ENCODE measurements around the gene NKIRAS1.
A peak's percentile ranks its signal among the peaks of the same experiment; 100 is the strongest.

NKIRAS1 gene

GRCh38 chr3:23950293-23950692 is 33.5 kb upstream of the NKIRAS1 start:
- Histone ChIP-seq H4K20me1 (ENCODE audit: insufficient read depth, low read length) (no peaks in the 10 kb centered on the region), H3K9ac (ENCODE audit: low read length) (no peak overlapping the region; the same call in 1 of the 2 replicates), H2AFZ (ENCODE audit: low read depth, low read length) (peak overlapping the region; percentile 1; the same call in 1 of the 2 replicates), H3K9me3 (ENCODE audit: insufficient read depth, low read length) (no peaks in the 10 kb centered on the region), H3K4me3 (ENCODE audit: low read length) (peak overlapping the region; percentile 43), H3K4me2 (ENCODE audit: low read length) (peak overlapping the region; percentile 81), H3K36me3 (replicated peaks; ENCODE audit: low read depth, low read length) (no peaks in the 10 kb centered on the region), H3K4me1 (ENCODE audit: low read length) (peaks cover 48% of the 10 kb centered on the region), H3K79me2 (ENCODE audit: low read length) (peaks cover 24% of the 10 kb centered on the region), H3K27ac (ENCODE audit: low read length) (peak overlapping the region; percentile 1; the same call in 1 of the 2 replicates), H3K27me3 (ENCODE audit: low read depth, low read length) (no peaks in the 10 kb centered on the region)
- TF ChIP-seq CTCF (IDR thresholded peaks at IDR 0.05; ENCODE audit: low read depth, low read length) (no peak), EZH2phosphoT487 (IDR thresholded peaks at IDR 0.05; ENCODE audit: low read depth) (no peak)

GRCh38 chr3:23949784-23950183 is 33.0 kb upstream of the NKIRAS1 start:
- Histone ChIP-seq H3K27ac (ENCODE audit: low read length) (peak overlapping the region; percentile 1; the same call in 1 of the 2 replicates), H3K9me3 (ENCODE audit: insufficient read depth, low read length) (no peaks in the 10 kb centered on the region), H3K79me2 (ENCODE audit: low read length) (peaks cover 24% of the 10 kb centered on the region), H3K9ac (ENCODE audit: low read length) (no peak overlapping the region), H3K4me1 (ENCODE audit: low read length) (peaks cover 48% of the 10 kb centered on the region), H3K36me3 (replicated peaks; ENCODE audit: low read depth, low read length) (no peaks in the 10 kb centered on the region), H3K4me3 (ENCODE audit: low read length) (peak overlapping the region; percentile 43), H3K27me3 (ENCODE audit: low read depth, low read length) (no peaks in the 10 kb centered on the region), H3K4me2 (ENCODE audit: low read length) (peak overlapping the region; percentile 81), H2AFZ (ENCODE audit: low read depth, low read length) (peak overlapping the region; percentile 1; the same call in 1 of the 2 replicates), H4K20me1 (ENCODE audit: insufficient read depth, low read length) (no peaks in the 10 kb centered on the region)
- TF ChIP-seq EZH2phosphoT487 (IDR thresholded peaks at IDR 0.05; ENCODE audit: low read depth) (no peak), CTCF (IDR thresholded peaks at IDR 0.05; ENCODE audit: low read depth, low read length) (no peak)

GRCh38 chr3:23948761-23949160 is 32.0 kb upstream of the NKIRAS1 start:
- H3K4me2 ChIP-seq (ENCODE audit: low read length), result no peak overlapping the region
- no peak overlapping the region for H3K9ac ChIP-seq (ENCODE audit: low read length)
- peaks cover 8% of the 10 kb centered on the region for H3K27me3 ChIP-seq (ENCODE audit: low read depth, low read length)
- no peaks in the 10 kb centered on the region for H4K20me1 ChIP-seq (ENCODE audit: insufficient read depth, low read length)
- peaks cover 24% of the 10 kb centered on the region for H3K79me2 ChIP-seq (ENCODE audit: low read length)
- no peak for TF ChIP-seq CTCF (IDR thresholded peaks at IDR 0.05; ENCODE audit: low read depth, low read length)
- no peak for TF ChIP-seq EZH2phosphoT487 (IDR thresholded peaks at IDR 0.05; ENCODE audit: low read depth)
- H3K4me3 ChIP-seq (ENCODE audit: low read length), result no peak overlapping the region
- no peaks in the 10 kb centered on the region for H3K9me3 ChIP-seq (ENCODE audit: insufficient read depth, low read length)
- H3K36me3 ChIP-seq (replicated peaks; ENCODE audit: low read depth, low read length), result no peaks in the 10 kb centered on the region
- H3K27ac ChIP-seq (ENCODE audit: low read length), result no peak overlapping the region
- no peak overlapping the region for H2AFZ ChIP-seq (ENCODE audit: low read depth, low read length)
- peaks cover 56% of the 10 kb centered on the region for H3K4me1 ChIP-seq (ENCODE audit: low read length)

- Histone ChIP-seq H3K36me3 (replicated peaks; ENCODE audit: low read depth, low read length) (no peaks in the 10 kb centered on the region), H3K4me2 (ENCODE audit: low read length) (peak overlapping the region; percentile 68), H4K20me1 (ENCODE audit: insufficient read depth, low read length) (no peaks in the 10 kb centered on the region), H3K9ac (ENCODE audit: low read length) (peak overlapping the region; percentile 59), H3K4me3 (ENCODE audit: low read length) (peak overlapping the region; percentile 76), H3K9me3 (ENCODE audit: insufficient read depth, low read length) (no peaks in the 10 kb centered on the region), H3K79me2 (ENCODE audit: low read length) (peaks cover 7% of the 10 kb centered on the region), H2AFZ (ENCODE audit: low read depth, low read length) (peak overlapping the region; percentile 83), H3K27me3 (ENCODE audit: low read depth, low read length) (peaks cover 17% of the 10 kb centered on the region), H3K4me1 (ENCODE audit: low read length) (peaks cover 34% of the 10 kb centered on the region), H3K27ac (ENCODE audit: low read length) (peak overlapping the region; percentile 70)
- no peak for TF ChIP-seq EZH2phosphoT487 (IDR thresholded peaks at IDR 0.05; ENCODE audit: low read depth)
- no peak for TF ChIP-seq CTCF (IDR thresholded peaks at IDR 0.05; ENCODE audit: low read depth, low read length)
These were observed 29.3 kb upstream of the NKIRAS1 start for GRCh38 chr3:23945913-23946687.
